ENCODE results near the gene RNF144A.

- no peak for TF ChIP-seq CTCF (IDR thresholded peaks at IDR 0.05 in 8 of 11, conservative IDR thresholded peaks at IDR 0.05 in 3 of 11)
- no peak for TF ChIP-seq POLR2A (IDR thresholded peaks at IDR 0.05)
- no peak for TF ChIP-seq POLR2AphosphoS5 (IDR thresholded peaks at IDR 0.05)
Observed at GRCh38 chr2:6926071-6926732, 9.0 kb downstream of the RNF144A start.
